NCI-H526 treated with DMSO at 0.1 percent for 48 hours (cell line): ENCODE measurements around the gene PDIA2.
"Not testable (repeated sequence)": the region's sequence is repeated elsewhere in the genome, so short reads cannot be mapped to it uniquely, and the experiment has no call there.

Experiments used
- DNase-seq: peaks from one replicate; lab custom pipeline; 2025; lab: John Stamatoyannopoulos, UW

Gene PDIA2

DNA sequence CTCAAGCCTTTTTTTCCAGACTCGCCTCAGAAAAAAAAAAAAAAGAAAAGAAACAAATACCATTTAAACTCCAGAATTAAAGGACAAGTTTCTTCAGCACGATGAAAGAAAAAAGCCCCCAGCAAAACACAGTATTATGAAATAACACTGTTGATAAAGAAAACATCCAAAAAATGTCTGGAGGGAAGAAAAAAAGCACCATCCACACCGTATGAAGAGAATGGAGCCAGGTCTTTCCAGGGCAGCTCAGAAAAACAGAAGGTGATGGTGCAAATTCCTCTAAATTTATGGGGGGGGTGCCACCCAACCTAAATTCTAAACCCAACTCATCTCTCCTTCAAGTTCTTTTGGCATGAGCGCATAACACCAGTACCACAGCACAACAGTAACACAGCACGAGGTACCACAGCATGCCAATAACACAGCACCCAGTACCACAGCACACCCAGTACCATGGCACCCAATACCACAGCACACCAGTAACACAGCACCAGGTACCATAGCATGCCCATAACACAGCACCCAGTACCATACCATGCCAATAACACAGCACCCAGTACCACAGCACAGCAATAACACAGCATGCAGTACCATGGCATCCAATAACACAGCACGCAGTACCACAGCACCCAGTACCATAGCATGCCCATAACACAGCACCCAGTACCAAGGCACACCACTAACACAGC is 50.6 kb downstream of the PDIA2 start:
- no peak for DNase-seq

DNA sequence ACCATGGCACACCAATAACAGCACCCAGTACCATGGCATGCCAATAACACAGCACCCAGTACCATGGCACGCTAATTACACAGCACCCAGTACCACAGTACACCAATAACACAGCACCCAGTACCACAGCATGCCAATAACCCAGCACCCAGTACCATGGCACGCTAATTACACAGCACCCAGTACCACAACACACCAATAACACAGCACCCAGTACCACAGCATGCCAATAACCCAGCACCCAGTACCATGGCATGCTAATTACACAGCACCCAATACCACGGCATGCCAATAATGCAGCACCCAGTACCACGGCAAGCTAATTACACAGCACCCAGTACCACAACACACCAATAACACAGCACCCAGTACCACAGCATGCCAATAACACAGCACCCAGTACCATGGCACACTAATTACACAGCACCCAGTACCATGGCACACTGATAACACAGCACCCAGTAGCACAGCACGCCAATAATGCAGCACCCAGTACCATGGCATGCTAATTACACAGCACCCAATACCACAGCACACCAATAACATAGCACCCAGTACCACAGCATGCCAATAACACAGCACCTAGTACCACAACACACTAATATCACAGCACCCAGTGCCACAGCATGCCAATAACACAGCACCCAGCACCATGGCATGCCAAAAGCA is 51.3 kb downstream of the PDIA2 start:
- not testable (repeated sequence) for DNase-seq

DNA sequence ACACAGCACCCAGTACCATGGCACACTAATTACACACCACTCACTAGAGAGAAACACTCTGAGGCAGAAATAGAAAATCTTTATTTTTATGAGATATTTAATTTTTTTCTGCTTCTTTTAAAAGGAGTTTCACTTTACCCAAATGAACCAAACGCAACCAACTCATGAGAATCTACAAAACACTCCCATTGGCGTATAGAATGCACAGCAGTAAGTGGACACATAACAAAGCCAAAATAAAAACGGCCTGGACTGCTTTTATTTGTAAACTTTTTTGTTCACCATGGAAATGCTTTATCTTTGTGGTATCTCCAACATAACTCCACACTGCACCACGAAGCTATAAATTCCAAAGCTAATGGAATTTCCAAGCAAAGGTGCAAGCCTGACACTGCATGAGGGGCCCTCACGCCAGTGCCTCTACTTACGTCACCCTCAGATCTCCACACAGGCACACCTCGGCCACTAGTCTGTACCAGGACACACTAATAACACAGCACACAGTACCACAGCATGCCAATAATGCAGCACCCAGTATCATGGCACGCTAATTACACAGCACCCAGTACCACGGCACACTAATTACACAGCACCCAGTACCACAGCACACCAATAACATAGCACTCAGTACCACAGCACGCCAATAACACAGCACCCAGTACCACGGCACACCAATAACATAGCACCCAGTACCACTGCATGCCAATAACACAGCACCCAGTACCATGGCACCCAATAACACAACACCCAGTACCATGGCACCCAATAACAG is 52.1 kb downstream of the PDIA2 start:
- DNase-seq: not testable (repeated sequence)

DNA sequence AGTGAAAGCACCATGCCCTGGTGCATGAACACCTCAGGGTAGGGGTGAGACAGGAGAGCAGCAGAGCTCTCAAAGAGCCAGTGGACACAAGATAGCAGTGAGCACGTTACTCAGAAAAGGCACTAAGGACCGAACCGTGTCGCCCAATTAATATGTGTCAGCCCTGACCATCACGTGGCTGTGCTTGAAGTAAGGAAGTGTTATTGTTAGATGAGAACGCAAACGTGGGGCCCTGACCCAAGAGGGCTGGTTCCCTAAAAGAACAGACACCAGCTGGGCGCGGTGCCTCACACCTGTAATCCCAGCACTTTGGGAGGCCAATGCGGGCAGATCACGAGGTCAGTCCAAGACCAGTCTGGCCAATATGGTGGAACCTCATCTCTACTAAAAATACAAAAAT is 53.3 kb downstream of the PDIA2 start:
- no peak for DNase-seq
